IMR-90 (cell line): ENCODE results near the gene PRSS58.

ENCODE experiments used
- CEBPB ChIP-seq: IDR thresholded peaks from 2 replicates; pipeline ENCODE4 v1.6.1; 2012; ENCODE audit warnings: low read depth, low read length, improper control_type of control experiment
- CTCF ChIP-seq: conservative IDR thresholded peaks from 2 replicates; pipeline ENCODE4 v1.5.1; 2012; ENCODE audit warnings: mild to moderate bottlenecking, low read depth, low read length, improper control_type of control experiment
- MAFK ChIP-seq: IDR thresholded peaks from 2 replicates; pipeline ENCODE4 v1.6.1; 2012; ENCODE audit warnings: low read depth, low read length, improper control_type of control experiment
- RAD21 ChIP-seq: IDR thresholded peaks from 2 replicates; pipeline ENCODE4 v1.6.1; 2012; ENCODE audit warnings: low read length, improper control_type of control experiment
- RCOR1 ChIP-seq: IDR thresholded peaks from 2 replicates; pipeline ENCODE4 v1.6.1; 2012; ENCODE audit warnings: mild to moderate bottlenecking, low read length, improper control_type of control experiment; ENCODE audit not compliant: insufficient replicate concordance
- SMC3 ChIP-seq: fragments of 150-350 bp; IDR thresholded peaks from 2 replicates; pipeline ENCODE4 v1.6.1; 2016; ENCODE audit warnings: low read depth, mild to moderate bottlenecking, antibody characterized with exemption, low read length, moderate library complexity
- TF ChIP-seq, protein P1 (sequence below): fragments of 150-350 bp; IDR thresholded peaks from 2 replicates; pipeline ENCODE4 v1.6.1; 2017; ENCODE audit warnings: mild to moderate bottlenecking, antibody characterized with exemption, low read length, low read depth

DNA sequence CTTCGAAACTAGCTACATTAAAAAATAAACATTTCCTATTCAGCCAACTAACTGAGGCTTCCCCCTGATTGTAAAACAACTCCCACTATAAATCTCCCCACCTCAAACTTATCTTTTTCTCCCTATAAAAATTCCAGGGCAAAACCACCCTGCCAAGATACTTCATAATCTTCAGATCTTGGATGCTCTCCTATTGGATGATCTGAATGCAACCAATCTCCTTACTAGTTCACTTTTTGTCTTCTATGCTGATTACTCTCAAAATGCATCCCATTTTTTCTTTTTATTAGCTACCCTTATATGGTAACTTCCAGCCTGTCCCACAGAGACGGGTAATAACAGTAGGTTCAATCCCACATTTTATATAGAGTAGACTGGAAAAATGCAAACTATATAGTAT, 15.0 kb upstream of the PRSS58 start:
- TF ChIP-seq SMC3 (no peak), CTCF (no peak), RAD21 (no peak), MAFK (no peak), RCOR1 (no peak), CEBPB (no peak)
- TF ChIP-seq, protein P1, sequence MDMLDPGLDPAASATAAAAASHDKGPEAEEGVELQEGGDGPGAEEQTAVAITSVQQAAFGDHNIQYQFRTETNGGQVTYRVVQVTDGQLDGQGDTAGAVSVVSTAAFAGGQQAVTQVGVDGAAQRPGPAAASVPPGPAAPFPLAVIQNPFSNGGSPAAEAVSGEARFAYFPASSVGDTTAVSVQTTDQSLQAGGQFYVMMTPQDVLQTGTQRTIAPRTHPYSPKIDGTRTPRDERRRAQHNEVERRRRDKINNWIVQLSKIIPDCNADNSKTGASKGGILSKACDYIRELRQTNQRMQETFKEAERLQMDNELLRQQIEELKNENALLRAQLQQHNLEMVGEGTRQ: no peak
